HG02759 (cell line): ENCODE measurements around the gene ATE1.
"Not testable (repeated sequence)": the region's sequence is repeated elsewhere in the genome, so short reads cannot be mapped to it uniquely, and the experiment has no call there.

Experiments used
- ATAC-seq: cut with Tn5 transposase; IDR thresholded peaks from one replicate; pipeline ENCODE4 v1.9.1; 2021; ENCODE audit warnings: mild to moderate bottlenecking, moderate library complexity; ENCODE audit not compliant: unreplicated experiment

Gene ATE1

GRCh38 chr10:121702351-121703320 lies 225.2 kb downstream of the ATE1 start:
- ATAC-seq = no peak

- ATAC-seq = no peak
Observed at GRCh38 chr10:121700416-121700815, 227.4 kb downstream of the ATE1 start.

DNA sequence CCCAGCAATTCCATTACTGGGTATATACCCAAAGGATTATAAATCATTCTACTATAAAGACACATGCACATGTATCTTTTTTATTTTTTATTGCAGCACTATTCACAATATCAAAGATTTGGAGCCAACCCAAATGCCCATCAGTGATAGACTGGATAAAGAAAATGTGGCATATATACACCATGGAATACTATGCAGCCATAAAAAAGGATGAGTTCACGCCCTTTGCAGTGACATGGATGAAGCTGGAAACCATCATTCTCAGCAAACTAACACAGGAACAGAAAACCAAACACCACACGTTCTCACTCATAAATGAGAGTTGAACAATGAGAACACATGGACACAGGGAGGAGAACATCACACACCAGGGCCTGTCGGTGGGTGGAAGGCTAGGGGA lies 228.1 kb downstream of the ATE1 start:
- not testable (repeated sequence) for ATAC-seq

GRCh38 chr10:121698902-121699301 lies 228.9 kb downstream of the ATE1 start:
- ATAC-seq = no peak

GRCh38 chr10:121698336-121698735 lies 229.5 kb downstream of the ATE1 start:
- no peak for ATAC-seq

DNA sequence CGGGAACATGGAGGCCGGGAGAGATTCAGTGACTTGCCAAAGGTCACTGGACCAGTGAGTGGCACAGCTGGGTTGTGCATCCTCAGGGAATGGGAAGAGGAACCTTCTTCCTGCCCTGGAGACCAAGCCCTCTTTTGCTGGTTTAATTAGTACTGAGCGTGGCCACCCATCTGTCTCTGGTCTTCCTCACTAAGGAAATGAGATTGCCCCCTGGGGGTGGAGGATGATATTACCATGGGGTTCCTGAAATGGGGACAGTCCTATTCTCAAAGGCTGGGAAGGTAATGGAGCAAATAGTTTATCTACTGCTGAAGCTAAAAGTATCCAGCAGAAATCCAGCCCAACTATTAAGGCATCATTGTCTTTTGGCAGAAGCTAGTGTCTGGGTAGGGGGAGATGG lies 231.0 kb downstream of the ATE1 start:
- ATAC-seq = no peak

DNA sequence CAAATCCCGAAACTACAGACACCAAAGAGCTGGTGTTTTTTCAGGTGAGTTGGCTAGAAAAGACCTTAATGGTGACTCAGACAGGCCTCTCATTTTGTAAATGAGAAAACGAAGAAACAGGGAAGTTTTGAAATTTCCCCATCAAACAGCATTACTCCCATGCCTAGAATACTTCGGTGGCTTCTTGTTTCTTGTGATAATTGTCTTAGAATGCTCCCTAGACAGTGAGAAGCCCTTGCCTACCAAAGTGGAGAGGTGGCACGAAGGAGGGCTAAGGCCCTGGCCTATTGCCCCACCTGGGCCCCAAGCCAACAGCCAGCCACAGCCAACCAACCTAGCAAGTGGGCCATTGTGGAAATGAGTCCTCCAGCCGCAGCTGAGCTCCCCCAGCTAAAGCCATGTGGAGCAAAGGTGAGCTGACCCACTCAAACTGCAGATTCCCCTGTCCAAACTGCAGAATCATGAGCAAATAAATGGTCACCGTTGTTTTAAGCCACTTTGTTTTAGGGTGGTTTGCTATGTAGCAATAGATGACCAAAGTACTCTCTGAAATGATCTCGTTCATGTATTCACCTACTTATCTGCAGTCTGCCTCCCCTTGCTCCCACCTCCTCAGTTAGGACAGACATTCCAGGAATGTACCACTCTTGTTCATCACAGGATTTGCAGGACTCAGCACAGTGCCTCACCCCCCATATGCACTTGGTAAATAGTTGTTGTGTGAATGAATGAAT lies 231.9 kb downstream of the ATE1 start:
- no peak for ATAC-seq

DNA sequence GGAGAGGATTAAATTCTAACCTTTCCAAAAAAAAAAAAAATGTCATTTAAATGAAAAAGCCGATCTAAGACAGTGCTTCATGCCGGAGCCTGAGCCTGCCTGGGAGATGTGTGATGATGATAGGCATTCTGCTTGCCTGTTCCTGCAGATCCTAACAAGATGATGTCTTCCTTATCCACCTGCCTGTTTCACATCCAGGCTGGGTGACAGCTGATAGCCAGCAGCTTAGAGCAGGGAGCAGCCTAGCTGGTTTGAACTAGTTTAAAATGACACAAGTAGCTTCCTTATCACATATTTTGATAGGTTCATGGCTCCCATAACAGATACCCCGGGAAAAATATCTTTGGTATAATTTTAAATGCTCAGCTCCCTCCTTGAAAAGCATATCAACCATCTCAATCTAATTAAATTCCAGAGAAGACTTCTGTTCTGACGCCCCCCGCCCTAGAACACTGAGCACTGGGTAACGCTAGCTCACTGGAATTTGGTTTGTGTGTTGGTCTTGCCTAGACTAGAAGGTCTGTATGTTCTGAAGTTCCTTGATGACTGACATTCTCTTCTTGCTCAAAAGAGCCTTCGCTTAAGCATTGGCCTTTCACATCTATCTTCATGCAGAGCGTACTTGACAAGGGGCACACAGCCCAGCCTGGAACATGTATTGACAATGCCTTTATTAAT lies 232.7 kb downstream of the ATE1 start:
- ATAC-seq = no peak

GRCh38 chr10:121694327-121694965 lies 233.4 kb downstream of the ATE1 start:
- ATAC-seq = no peak

GRCh38 chr10:121692626-121693025 lies 235.2 kb downstream of the ATE1 start:
- ATAC-seq = no peak

DNA sequence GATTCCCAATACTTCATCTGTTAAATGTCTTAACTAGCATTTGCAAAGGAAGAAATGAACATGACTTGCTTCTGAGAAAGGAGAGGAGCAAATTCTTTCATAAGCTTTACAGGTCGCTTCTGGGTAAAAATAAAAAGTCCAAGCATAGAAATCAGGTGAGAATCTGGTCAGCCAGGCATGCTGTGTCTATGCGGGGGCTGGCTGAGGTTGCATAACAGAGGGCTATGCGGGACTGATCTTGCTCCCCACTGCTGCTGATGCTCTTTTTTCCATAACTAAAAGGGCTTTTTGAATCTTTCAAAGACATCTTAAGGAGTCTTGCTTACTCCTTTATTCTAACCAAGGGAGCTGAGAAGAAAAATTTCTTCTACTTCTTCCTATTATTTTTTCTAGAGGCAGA lies 236.9 kb downstream of the ATE1 start:
- no peak for ATAC-seq
